ENCODE data around the gene GALNT15.

Gene GALNT15

DNA sequence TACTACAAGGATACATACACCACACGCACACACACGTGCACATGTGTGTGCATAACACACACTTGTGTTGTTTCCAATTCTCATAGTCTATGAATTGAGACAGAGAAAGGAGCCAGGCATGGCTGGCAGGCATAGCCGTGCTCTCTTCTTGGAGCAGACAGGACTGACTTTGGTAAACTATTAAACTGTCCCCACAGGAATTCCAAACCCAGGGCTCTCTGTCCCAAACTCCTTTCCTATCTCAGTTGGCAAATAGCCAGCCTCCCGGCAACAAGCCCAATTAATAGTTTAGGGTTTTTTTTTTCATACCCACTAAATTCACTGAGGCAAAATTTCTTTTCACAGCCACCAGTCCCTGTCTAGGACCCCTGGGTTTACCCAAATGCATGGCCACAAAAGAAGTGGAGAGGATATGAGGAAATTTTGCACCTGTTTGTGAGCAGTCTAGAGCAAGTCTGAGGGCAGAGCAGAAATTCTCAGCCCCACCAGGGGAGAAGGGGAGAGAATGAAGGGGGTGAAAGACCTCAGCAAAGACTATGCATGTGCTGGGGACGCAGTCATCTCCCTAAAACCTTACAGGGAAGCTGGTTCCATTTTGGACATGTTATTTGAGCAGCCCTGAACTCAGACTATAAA lies 17.8 kb downstream of the GALNT15 start:
- no peak overlapping the region for H3K4me3 ChIP-seq (ENCODE audit: low read depth, low read length)
- no peaks in the 10 kb centered on the region for H3K9me3 ChIP-seq
- H3K36me3 ChIP-seq: no peaks in the 10 kb centered on the region
- TF ChIP-seq, protein P1, sequence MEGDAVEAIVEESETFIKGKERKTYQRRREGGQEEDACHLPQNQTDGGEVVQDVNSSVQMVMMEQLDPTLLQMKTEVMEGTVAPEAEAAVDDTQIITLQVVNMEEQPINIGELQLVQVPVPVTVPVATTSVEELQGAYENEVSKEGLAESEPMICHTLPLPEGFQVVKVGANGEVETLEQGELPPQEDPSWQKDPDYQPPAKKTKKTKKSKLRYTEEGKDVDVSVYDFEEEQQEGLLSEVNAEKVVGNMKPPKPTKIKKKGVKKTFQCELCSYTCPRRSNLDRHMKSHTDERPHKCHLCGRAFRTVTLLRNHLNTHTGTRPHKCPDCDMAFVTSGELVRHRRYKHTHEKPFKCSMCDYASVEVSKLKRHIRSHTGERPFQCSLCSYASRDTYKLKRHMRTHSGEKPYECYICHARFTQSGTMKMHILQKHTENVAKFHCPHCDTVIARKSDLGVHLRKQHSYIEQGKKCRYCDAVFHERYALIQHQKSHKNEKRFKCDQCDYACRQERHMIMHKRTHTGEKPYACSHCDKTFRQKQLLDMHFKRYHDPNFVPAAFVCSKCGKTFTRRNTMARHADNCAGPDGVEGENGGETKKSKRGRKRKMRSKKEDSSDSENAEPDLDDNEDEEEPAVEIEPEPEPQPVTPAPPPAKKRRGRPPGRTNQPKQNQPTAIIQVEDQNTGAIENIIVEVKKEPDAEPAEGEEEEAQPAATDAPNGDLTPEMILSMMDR (IDR thresholded peaks at IDR 0.05; ENCODE audit: low read depth, low read length): no peak
- H3K27me3 ChIP-seq: no peaks in the 10 kb centered on the region
- no peak for DNase-seq
- H3K4me1 ChIP-seq: no peaks in the 10 kb centered on the region

DNA sequence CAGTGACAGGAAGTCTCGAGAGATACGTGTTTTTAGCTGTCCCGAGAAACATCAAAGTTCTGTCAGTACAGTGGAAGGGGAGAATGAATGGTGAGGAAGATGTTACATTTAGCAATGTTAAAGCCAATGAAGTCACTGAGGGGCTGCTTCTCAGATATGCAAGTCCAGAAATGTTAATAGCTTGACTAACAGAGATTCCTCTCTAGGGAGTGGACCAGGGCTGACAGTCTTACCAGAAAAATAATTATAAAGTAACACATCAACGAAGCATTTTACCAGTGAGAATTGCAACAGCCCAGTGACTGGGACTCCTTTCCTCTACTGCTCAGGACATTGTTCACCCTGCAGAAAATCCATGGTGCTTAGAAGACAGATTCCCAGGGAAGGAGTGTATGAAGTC lies 23.9 kb downstream of the GALNT15 start:
- DNase-seq: no peak
- Histone ChIP-seq H3K4me3 (ENCODE audit: low read depth, low read length) (no peak overlapping the region), H3K9me3 (no peaks in the 10 kb centered on the region), H3K36me3 (no peaks in the 10 kb centered on the region), H3K4me1 (no peaks in the 10 kb centered on the region), H3K27me3 (no peaks in the 10 kb centered on the region)
- TF ChIP-seq, protein P1 (IDR thresholded peaks at IDR 0.05; ENCODE audit: low read depth, low read length): no peak

DNA sequence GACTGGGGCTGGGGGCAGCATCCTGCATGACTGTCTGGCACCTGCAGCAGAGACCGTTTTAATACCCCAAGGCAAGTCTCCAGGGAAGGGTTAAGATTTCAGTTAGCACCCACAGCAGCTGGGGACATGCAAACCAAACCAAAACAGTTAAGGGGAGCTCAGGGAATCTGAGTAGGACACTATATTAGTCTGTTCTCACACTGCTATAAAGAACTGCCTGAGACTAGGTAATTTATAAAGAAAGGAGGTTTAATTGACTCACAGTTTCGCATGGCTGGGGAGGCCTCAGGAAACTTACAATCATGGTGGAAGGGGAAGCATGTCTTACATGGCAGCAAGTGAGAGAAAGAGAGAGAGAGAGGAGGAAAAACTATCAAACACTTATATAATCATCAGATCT lies 25.3 kb downstream of the GALNT15 start:
- H3K4me3 ChIP-seq (ENCODE audit: low read depth, low read length): no peak overlapping the region
- no peak for DNase-seq
- no peaks in the 10 kb centered on the region for H3K4me1 ChIP-seq
- H3K36me3 ChIP-seq: no peaks in the 10 kb centered on the region
- TF ChIP-seq, protein P1 (IDR thresholded peaks at IDR 0.05; ENCODE audit: low read depth, low read length): no peak
- H3K9me3 ChIP-seq: no peaks in the 10 kb centered on the region
- H3K27me3 ChIP-seq: no peaks in the 10 kb centered on the region

DNA sequence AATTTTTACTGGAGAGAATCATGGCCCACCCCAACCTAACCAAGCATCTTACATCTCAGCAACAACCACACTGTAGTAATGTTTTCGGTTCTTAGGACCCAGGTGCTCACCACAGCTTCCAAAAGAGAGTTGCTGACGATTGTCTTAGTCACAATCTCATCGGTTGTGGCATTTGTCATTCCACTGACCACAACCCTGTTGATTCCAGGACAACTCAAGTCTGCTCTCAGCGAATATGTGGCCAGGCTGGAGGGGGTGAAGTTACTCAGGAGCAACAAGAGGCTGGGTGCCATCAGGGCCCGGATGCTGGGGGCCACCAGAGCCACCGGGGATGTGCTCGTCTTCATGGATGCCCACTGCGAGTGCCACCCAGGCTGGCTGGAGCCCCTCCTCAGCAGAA lies 25.9 kb downstream of the GALNT15 start:
- DNase-seq: no peak
- no peaks in the 10 kb centered on the region for H3K9me3 ChIP-seq
- no peaks in the 10 kb centered on the region for H3K36me3 ChIP-seq
- no peaks in the 10 kb centered on the region for H3K4me1 ChIP-seq
- TF ChIP-seq, protein P1 (IDR thresholded peaks at IDR 0.05; ENCODE audit: low read depth, low read length): no peak
- H3K27me3 ChIP-seq: no peaks in the 10 kb centered on the region
- no peak overlapping the region for H3K4me3 ChIP-seq (ENCODE audit: low read depth, low read length)

DNA sequence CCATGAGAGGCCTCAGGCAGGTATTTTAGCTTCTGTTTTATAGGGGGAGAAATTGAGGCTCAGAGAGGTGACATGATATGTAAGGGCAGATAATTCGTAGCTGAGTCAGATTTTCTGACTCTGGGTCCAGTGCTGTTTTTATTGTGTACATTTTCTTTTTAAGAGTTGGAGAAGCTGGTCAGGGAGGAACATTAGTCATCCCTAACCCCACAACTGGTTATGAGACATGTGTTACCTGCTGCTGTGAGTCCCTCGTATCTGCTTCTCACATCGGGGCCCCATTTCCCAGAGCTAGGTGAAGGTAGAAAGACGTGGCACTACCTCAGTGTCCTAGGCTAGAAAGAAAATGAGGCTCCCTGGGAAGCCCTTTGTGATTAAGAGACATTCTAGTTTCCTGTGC lies 28.6 kb downstream of the GALNT15 start:
- TF ChIP-seq, protein P1 (IDR thresholded peaks at IDR 0.05; ENCODE audit: low read depth, low read length): no peak
- Histone ChIP-seq H3K9me3 (no peaks in the 10 kb centered on the region), H3K4me3 (ENCODE audit: low read depth, low read length) (no peak overlapping the region), H3K4me1 (no peaks in the 10 kb centered on the region), H3K36me3 (no peaks in the 10 kb centered on the region), H3K27me3 (no peaks in the 10 kb centered on the region)
- no peak for DNase-seq

DNA sequence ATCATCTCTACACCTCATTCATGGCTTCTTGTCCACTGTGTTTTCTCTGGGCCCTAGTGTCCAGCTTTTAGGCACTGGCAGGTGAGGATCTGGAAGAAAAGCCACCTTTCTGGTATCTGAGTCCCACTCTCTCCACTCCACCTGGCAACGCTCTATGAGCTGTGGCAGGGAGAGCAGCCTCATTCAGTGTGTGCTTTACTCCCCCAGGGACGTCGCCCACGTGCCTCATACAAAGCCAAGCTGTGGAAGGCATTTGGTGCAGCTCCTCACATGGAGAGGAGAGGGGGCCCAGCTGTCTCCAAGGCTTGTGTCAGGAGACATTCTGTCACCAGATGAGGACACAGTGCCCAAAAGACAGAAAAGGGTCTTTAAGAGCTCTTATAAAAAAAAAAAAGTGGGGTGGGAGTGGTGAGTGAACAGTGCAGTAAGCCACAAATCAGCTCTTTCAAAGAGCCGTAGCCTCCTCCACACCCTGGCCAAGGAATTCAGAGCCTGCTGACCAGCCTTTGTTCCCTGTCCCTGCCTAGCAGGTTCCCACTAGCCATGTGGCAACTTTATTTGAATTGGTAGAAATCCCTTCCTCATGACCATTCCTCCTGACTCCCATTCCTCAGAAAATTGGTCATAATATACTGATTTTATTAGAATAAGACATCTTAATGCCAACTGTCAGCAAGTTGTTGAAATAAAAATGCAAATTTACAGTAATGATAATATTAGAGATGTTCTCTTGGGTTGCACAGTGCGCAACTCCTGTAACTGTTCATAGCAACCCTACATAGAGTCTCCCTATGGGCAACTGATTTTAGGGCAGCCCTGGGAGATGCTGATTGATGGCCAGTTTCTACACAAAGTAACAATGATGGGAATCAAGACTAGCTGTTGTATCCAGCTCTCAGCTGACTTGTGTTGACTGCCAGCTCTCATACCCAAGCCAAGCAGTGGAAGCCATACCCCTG lies 29.5 kb downstream of the GALNT15 start:
- H3K36me3 ChIP-seq: no peaks in the 10 kb centered on the region
- H3K9me3 ChIP-seq: no peaks in the 10 kb centered on the region
- H3K4me3 ChIP-seq (ENCODE audit: low read depth, low read length): no peak overlapping the region
- no peaks in the 10 kb centered on the region for H3K4me1 ChIP-seq
- no peak for DNase-seq
- TF ChIP-seq, protein P1 (IDR thresholded peaks at IDR 0.05; ENCODE audit: low read depth, low read length): no peak
- H3K27me3 ChIP-seq: no peaks in the 10 kb centered on the region

Measured in BE2C (cell line).